Sigmoid colon (tissue), 7 donors: ENCODE measurements around the gene HSBP1L1. TPM values are rescaled to one million over a fixed set of nuclear protein-coding genes. Genes with fewer than 3 reads are reported as not detected.

Experiments used
- DNase-seq: peaks from one replicate; pipeline ENCODE4 v3.0.0-alpha.2; 2019
- H3K27ac ChIP-seq, 4 donors: fragments of 200-600 bp; sonication (generic); one replicate each; pipeline ENCODE4 v1.5.1; 2016 to 2019; ENCODE audit warnings: mild to moderate bottlenecking in 1 of 4
- H3K27me3 ChIP-seq, 3 donors: fragments of 200-600 bp; sonication (generic); one replicate each; pipeline ENCODE4 v1.5.1; 2019; ENCODE audit warnings: mild to moderate bottlenecking in 1 of 3
- H3K36me3 ChIP-seq, 4 donors: fragments of 200-600 bp; sonication (generic); one replicate each; pipeline ENCODE4 v1.5.1; 2016 to 2019
- H3K4me1 ChIP-seq, 4 donors: fragments of 200-600 bp; sonication (generic); one replicate each; pipeline ENCODE4 v1.5.1; 2017 to 2019
- H3K4me3 ChIP-seq, 4 donors: fragments of 200-600 bp; sonication (generic); one replicate each; pipeline ENCODE4 v1.5.1; 2017 to 2019; ENCODE audit warnings: mild to moderate bottlenecking in 2 of 4, moderate library complexity in 1 of 4
- H3K9me3 ChIP-seq, 4 donors: fragments of 200-600 bp in 3 of 4; sonication (generic) in 3 of 4; one replicate each; pipeline versions ENCODE4 v1.5.1 to v1.6.1; 2013 to 2019
- EP300 ChIP-seq, 4 donors: sonication (generic); formaldehyde crosslinking; IDR thresholded peaks; one replicate each; pipeline ENCODE4 v1.6.1; 2017; ENCODE audit warnings: antibody characterized with exemption in 4 of 4
- POLR2A ChIP-seq, 2 donors: fragments of 450-650 bp; IDR thresholded peaks; one replicate each; pipeline ENCODE4 v1.6.1; 2016; ENCODE audit warnings: antibody characterized with exemption in 2 of 2, mild to moderate bottlenecking in 2 of 2, moderate library complexity in 2 of 2
- POLR2AphosphoS5 ChIP-seq, 4 donors: sonication (generic); formaldehyde crosslinking; IDR thresholded peaks; one replicate each; pipeline ENCODE4 v1.6.1; 2017; ENCODE audit warnings: antibody characterized with exemption in 4 of 4
- WGBS, 2 donors: extraction: QIAGEN DNeasy Blood & Tissue Kit; methylation state at CpG; one replicate each; pipeline ENCODE4 v1.1.7; 2013; 5-methylcytosine and 5-hydroxymethylcytosine counted together
- intact Hi-C: fragments of 100-400 bp; cut with DNase I; formaldehyde crosslinking; loops from one replicate; pipeline ENCODE4 v1.15.1; 2023
- polyA plus RNA-seq, 3 donors: library from polyadenylated mRNA; stranded (reverse); fragments of 200-250 nt; gene quantifications; one replicate each; pipeline ENCODE4 v1.2.3, GENCODE V29; 2013
- total RNA-seq, 4 donors: library from RNA; depleted of rRNA; stranded (reverse); fragments of >200 nt; gene quantifications; one replicate each; pipeline ENCODE4 v1.1.0, GENCODE V29; 2016
- TF ChIP-seq, protein P1 (sequence below), 4 experiments: fragments of 450-650 bp in 3 of 4; fragments of 200-600 bp in 1 of 4; IDR thresholded peaks; one replicate each; pipeline ENCODE4 v1.5.1; 2016 to 2019; ENCODE audit warnings: antibody characterized with exemption in 4 of 4, mild to moderate bottlenecking in 3 of 4, moderate library complexity in 2 of 4
- donor health status: healthy with polysubstance abuse.
- donor health status: Bipolar disorder and iron deficiency.
- donor health status: healthy.

The HSBP1L1 gene
- total and polyA plus RNA-seq, 7 donors: 15.8 to 86.5 (median 21.0) TPM

DNA sequence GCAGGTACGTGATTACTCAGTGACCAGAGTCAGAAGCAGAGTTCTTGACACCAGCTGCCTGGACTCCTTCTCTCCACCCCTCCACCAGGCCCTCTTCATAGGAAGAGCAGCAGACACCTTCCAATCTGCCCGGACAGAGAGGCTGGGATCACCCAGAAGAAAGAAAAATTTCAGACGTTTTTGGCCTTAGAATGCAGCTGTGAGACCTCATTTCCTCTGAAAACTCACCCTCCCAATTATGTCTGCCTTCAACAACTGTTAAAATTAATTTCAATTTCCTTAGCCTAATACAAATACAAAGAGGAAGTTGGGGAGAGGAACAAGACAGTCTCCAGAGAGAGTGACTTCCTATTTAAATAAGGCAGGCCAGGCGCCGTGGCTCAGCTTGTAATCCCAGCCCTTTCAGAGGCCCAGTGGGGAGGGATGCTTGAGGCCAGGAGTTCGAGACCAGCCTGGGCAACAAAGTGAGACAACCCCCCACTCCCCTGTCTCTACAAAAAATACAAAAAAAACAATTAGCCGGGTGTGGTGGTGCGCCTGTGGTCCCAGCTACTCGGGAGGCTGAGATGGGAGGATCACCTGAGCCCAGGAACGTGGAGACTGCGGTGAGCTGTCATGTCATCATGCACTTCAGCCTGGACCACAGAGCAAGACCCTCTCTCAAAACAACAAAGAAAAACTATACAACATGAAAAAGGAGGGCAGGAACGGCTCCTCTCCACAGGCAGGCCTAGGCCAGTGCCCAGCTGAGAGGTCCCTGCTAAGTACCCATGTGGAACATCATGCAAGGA, 14.6 kb upstream of the HSBP1L1 start:
- no peaks in the 10 kb centered on the region for H3K9me3 ChIP-seq
- TF ChIP-seq, protein P1, sequence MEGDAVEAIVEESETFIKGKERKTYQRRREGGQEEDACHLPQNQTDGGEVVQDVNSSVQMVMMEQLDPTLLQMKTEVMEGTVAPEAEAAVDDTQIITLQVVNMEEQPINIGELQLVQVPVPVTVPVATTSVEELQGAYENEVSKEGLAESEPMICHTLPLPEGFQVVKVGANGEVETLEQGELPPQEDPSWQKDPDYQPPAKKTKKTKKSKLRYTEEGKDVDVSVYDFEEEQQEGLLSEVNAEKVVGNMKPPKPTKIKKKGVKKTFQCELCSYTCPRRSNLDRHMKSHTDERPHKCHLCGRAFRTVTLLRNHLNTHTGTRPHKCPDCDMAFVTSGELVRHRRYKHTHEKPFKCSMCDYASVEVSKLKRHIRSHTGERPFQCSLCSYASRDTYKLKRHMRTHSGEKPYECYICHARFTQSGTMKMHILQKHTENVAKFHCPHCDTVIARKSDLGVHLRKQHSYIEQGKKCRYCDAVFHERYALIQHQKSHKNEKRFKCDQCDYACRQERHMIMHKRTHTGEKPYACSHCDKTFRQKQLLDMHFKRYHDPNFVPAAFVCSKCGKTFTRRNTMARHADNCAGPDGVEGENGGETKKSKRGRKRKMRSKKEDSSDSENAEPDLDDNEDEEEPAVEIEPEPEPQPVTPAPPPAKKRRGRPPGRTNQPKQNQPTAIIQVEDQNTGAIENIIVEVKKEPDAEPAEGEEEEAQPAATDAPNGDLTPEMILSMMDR (IDR thresholded peaks at IDR 0.05): no peak
- TF ChIP-seq POLR2AphosphoS5 (IDR thresholded peaks at IDR 0.05): peak in 1 of 4 donors; percentile 14
- WGBS, 2 donors: 29 to 49% methylated on average over 12 of the region's 12 CpGs
- H3K27ac ChIP-seq: peak overlapping the region; percentile 82 to 88 (median 86)
- H3K27me3 ChIP-seq: no peaks in the 10 kb centered on the region
- H3K4me1 ChIP-seq: peaks cover 0 to 56% (median 39%) of the 10 kb centered on the region in 4 donors
- H3K36me3 ChIP-seq: peaks cover 0 to 11% (median 0%) of the 10 kb centered on the region in 4 donors
- H3K4me3 ChIP-seq: peak overlapping the region; percentile 90 to 100 (median 98)
- peak; percentile 69 for DNase-seq
- intact Hi-C loops: loop anchor here (5.0 kb wide), 1 partner anchor 37 kb away; the partner anchor contains the start of gene TXNL4A

DNA sequence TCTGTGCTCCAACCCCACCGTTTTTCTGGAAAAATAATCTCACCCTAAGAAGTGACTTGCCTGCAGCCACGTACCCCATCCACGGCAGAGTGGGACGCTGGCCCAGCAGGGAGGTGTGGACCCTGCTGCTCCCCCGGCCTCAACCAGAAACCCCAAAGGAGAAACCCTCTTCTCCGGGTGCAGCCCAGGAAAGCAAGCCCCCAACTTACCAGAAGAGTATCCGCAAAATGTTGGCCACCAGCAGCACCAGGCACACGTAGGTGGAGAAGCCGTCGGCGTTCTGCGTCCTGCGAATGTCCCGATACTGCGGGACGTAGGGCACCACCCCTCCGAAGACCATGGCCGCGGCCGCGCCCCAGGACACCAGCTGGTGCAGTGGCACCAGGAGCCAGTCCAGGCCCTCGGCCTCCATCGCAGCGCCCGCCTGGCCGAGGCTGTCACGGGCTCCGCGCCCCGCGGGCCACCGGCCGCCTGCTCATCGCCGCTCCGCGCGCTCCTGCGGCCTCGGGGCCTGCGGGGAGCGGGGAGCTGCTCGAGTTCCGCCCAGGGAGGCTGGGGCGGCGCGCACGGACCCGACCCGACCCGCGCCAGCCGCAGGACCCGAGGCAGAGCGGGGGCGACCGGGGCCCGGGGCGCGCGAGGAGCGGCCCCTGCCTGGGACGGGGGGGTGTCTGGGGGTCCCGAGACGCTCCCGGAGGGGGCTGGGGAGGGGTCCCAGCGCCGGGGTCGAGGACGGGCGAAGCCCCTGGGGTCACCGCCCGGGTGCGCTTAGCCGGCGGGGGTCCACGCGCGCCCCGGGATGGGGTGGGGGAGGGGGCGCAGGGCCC, 13.7 kb upstream of the HSBP1L1 start:
- Histone ChIP-seq H3K36me3 (peaks cover 0 to 11% (median 0%) of the 10 kb centered on the region in 4 donors), H3K4me3 (peak overlapping the region; percentile 90 to 100 (median 98)), H3K4me1 (peaks cover 0 to 48% (median 35%) of the 10 kb centered on the region in 4 donors), H3K27me3 (no peaks in the 10 kb centered on the region), H3K27ac (peak overlapping the region; percentile 82 to 88 (median 86)), H3K9me3 (no peaks in the 10 kb centered on the region)
- TF ChIP-seq POLR2A (IDR thresholded peaks at IDR 0.05) (no peak), EP300 (IDR thresholded peaks at IDR 0.05) (no peak), POLR2AphosphoS5 (IDR thresholded peaks at IDR 0.05) (no peak)
- TF ChIP-seq, protein P1 (IDR thresholded peaks at IDR 0.05): no peak
- DNase-seq: peak; percentile 67
- intact Hi-C loops: no loop called here
- WGBS, 2 donors: 1 to 4% methylated on average over 81 of the region's 81 CpGs

DNA sequence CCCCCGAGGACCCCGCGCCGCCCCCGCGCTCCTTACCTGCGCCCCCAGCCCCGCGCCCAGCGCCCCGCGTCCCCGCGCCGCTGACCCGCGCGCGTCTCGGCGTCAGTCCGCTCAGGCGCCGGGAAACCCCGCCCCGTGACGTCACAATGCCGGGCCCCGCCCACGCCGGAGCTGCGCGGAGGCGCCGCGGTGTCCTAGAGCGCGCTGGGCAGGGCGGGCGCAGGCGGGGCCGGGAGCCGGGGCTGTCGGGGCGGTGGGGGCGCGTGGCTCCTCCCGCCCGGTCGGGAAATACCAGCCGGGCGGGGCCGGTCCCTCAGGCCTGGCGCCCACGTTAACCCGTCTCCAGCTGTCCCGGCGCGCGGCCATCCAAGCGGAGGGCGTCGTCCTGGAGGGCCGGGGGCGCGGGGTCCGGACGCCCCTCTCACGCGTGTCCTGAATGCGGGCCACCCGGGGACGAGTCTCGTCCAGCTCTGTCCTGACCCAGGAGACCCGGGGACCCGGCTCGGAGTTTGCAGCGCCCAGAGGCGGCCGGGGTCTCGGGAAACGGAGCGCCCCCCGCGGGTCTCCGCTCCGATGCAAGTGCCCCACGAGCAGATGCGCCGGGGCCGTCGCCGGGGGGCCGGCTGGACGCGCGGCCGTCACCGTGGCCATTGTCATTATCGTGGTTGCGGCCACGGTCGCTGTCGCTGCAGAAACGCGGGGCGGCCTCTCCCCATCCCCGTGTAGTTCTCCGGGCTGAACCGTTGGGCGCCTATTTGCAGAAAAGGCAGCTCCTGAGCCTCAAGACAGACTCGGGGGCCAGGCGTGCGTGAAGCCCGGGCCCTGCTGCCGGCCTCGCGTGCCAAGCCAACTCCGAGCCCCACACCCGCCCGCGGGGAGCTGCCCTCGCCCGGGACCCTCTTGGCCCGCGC, 12.6 kb upstream of the HSBP1L1 start, which contains the start of gene SLC66A2:
SLC66A2 (minus strand) TSS at position 109 of the 911 bp plus-strand sequence. CDS start 727 bp downstream, outside the sequence.
- peaks cover 0 to 47% (median 33%) of the 10 kb centered on the region in 4 donors for H3K4me1 ChIP-seq
- H3K27ac ChIP-seq: peak within 1 kb of the TSS; percentile 82 to 88 (median 86)
- 0 to 1% methylated on average over 126 of the region's 126 CpGs for WGBS, 2 donors
- TF ChIP-seq, protein P1 (IDR thresholded peaks at IDR 0.05): no peak
- TF ChIP-seq POLR2A (IDR thresholded peaks at IDR 0.05) (peak in 1 of 2 donors; percentile 33), EP300 (IDR thresholded peaks at IDR 0.05) (no peak), POLR2AphosphoS5 (IDR thresholded peaks at IDR 0.05) (peak; percentile 35 to 82 (median 78))
- peak; percentile 94 for DNase-seq
- H3K4me3 ChIP-seq: peak within 1 kb of the TSS; percentile 90 to 100 (median 98)
- peaks cover 0 to 7% (median 0%) of the 10 kb centered on the region in 4 donors for H3K36me3 ChIP-seq
- intact Hi-C loops: loop anchor here (1.0 kb wide), 1 partner anchor 13 kb away; the partner anchor contains the start of gene HSBP1L1
- no peaks in the 10 kb centered on the region for H3K9me3 ChIP-seq
- H3K27me3 ChIP-seq: no peaks in the 10 kb centered on the region
